Endothelial cell of umbilical vein (primary cell): ENCODE results near the gene BTBD8. TPM values are rescaled to one million over a fixed set of nuclear protein-coding genes. Genes with fewer than 3 reads are reported as not detected.

ENCODE experiments used
- BruUV-seq: library from RNA; stranded (reverse); fragments of 400-500 nt; replicated peaks from 2 replicates; lab custom pipeline; 2021; lab: Mats Ljungman, UMichigan
- CTCF ChIA-PET: fragments of 300-600, 350-600 bp; sonication (Branson Sonifier 250); formaldehyde crosslinking; loops from one replicate; lab custom pipeline; 2021; ENCODE audit warnings: antibody characterized with exemption, inconsistent platforms; lab: Charles Lee
- POLR2A ChIA-PET: fragments of 300-600, 350-600 bp; sonication (Branson Sonifier 250); formaldehyde crosslinking; loops from one replicate; lab custom pipeline; 2021; ENCODE audit warnings: antibody characterized with exemption, inconsistent platforms; lab: Charles Lee
- DNase-seq: peaks from one replicate; pipeline ENCODE4 v3.0.0-alpha.2; 2011; ENCODE audit warnings: low read depth, low spot score
- FAIRE-seq: peaks from 2 replicates; lab custom pipeline; 2011; peaks lifted over from hg19 to GRCh38; lab: Jason Lieb, UNC
- H2AFZ ChIP-seq: 2 replicates; pipeline ENCODE4 v1.6.0; 2012; ENCODE audit warnings: low read depth, low read length, control low read depth, inconsistent platforms
- H3K27ac ChIP-seq: 2 replicates; pipeline ENCODE4 v1.5.1; 2011; ENCODE audit warnings: low read depth, mild to moderate bottlenecking, control low read depth, low read length, moderate library complexity; ENCODE audit not compliant: insufficient read depth
- H3K27me3 ChIP-seq, 2 experiments: 2 replicates each; pipeline versions ENCODE4 v1.6.0 to v1.6.1; 2011; ENCODE audit warnings: low read length in 2 of 2, mixed read lengths in 1 of 2; ENCODE audit not compliant: control insufficient read depth in 2 of 2, insufficient read depth in 2 of 2
- H3K36me3 ChIP-seq, 2 experiments: 2 replicates in 1 of 2; 3 replicates in 1 of 2; pipeline ENCODE4 v1.5.1; 2011; ENCODE audit warnings: low read length in 2 of 2, mild to moderate bottlenecking in 1 of 2, moderate library complexity in 1 of 2; ENCODE audit not compliant: control insufficient read depth in 2 of 2, insufficient read depth in 2 of 2; ENCODE audit errors: extremely low read depth in 1 of 2
- H3K4me1 ChIP-seq: 3 replicates; pipeline ENCODE4 v1.5.1; 2011; ENCODE audit warnings: mild to moderate bottlenecking, low read length; ENCODE audit not compliant: control insufficient read depth, insufficient read depth; ENCODE audit errors: extremely low read depth
- H3K4me2 ChIP-seq: 2 replicates; pipeline ENCODE4 v1.6.1; 2011; ENCODE audit warnings: low read length, control low read depth, mixed read lengths; ENCODE audit not compliant: insufficient read depth
- H3K4me3 ChIP-seq, 3 experiments: fragments of 200-600 bp in 1 of 3; sonication (generic), shearing (Covaris generic) in 1 of 3; replicated peaks in 1 of 3; 2 replicates each; pipeline ENCODE4 v1.5.1; 2011 to 2016; ENCODE audit warnings: control low read depth in 3 of 3, low read length in 3 of 3, mild to moderate bottlenecking in 2 of 3, inconsistent platforms in 1 of 3, low read depth in 1 of 3, moderate library complexity in 1 of 3; ENCODE audit not compliant: insufficient read depth in 1 of 3
- H3K79me2 ChIP-seq: 2 replicates; pipeline ENCODE4 v1.6.0; 2012; ENCODE audit warnings: low read length, inconsistent platforms; ENCODE audit not compliant: control insufficient read depth, insufficient read depth
- H3K9ac ChIP-seq: replicated peaks from 2 replicates; pipeline ENCODE3; 2011; ENCODE audit warnings: low read length, control low read depth; ENCODE audit not compliant: insufficient read depth; ENCODE audit errors: extremely low read depth
- H3K9me1 ChIP-seq: replicated peaks from 3 replicates; pipeline ENCODE4 v1.6.0; 2011; ENCODE audit warnings: mild to moderate bottlenecking, low read length; ENCODE audit not compliant: control insufficient read depth, insufficient read depth; ENCODE audit errors: extremely low read depth
- H3K9me3 ChIP-seq: replicated peaks from 2 replicates; pipeline ENCODE4 v1.5.1; 2012; ENCODE audit warnings: low read length, inconsistent platforms; ENCODE audit not compliant: control insufficient read depth, insufficient read depth
- H4K20me1 ChIP-seq: replicated peaks from 2 replicates; pipeline ENCODE3; 2011; ENCODE audit warnings: mild to moderate bottlenecking, low read length; ENCODE audit not compliant: control insufficient read depth, insufficient read depth; ENCODE audit errors: extremely low read depth
- EZH2 ChIP-seq: IDR thresholded peaks from 2 replicates; pipeline ENCODE4 v1.6.1; 2012; ENCODE audit warnings: borderline replicate concordance, low read depth, mild to moderate bottlenecking, moderate library complexity, low read length, inconsistent platforms; ENCODE audit not compliant: severe bottlenecking
- FOS ChIP-seq: IDR thresholded peaks from 2 replicates; pipeline ENCODE4 v1.6.1; 2011; ENCODE audit warnings: mild to moderate bottlenecking, low read length, moderate library complexity, borderline replicate concordance; ENCODE audit not compliant: insufficient read depth
- GATA2 ChIP-seq: IDR thresholded peaks from 2 replicates; pipeline ENCODE4 v1.7.0; 2011; ENCODE audit warnings: low read depth, mild to moderate bottlenecking, moderate library complexity, mixed read lengths, low read length; ENCODE audit not compliant: insufficient read length, insufficient read depth
- JUN ChIP-seq: IDR thresholded peaks from 2 replicates; pipeline ENCODE4 v1.6.1; 2011; ENCODE audit warnings: borderline replicate concordance, low read depth; ENCODE audit not compliant: insufficient read length, insufficient read depth
- MYC ChIP-seq: IDR thresholded peaks from one replicate; pipeline ENCODE4 v1.6.1; 2011; ENCODE audit warnings: mild to moderate bottlenecking, low read depth, low read length
- POLR2A ChIP-seq: IDR thresholded peaks from 2 replicates; pipeline ENCODE4 v1.6.1; 2012; ENCODE audit warnings: low read depth, mild to moderate bottlenecking, control low read depth, low read length
- POLR2AphosphoS5 ChIP-seq: IDR thresholded peaks from 2 replicates; pipeline ENCODE4 v1.6.1; 2012; ENCODE audit warnings: low read depth, mild to moderate bottlenecking, control low read depth, low read length, moderate library complexity; ENCODE audit not compliant: insufficient read depth
- dilution Hi-C: fragments of 300-500 bp; cut with MboI; formaldehyde crosslinking; loops from one replicate; pipeline ENCODE4 v1.15.0; 2019; ENCODE audit warnings: low sequenced_read_pairs; ENCODE audit not compliant: extremely low pct_ligation_motif_present
- intact Hi-C: fragments of 100-400 bp; cut with micrococcal nuclease; formaldehyde crosslinking; loops from one replicate; pipeline ENCODE4 v1.10.0; 2022
- polyA plus RNA-seq, 4 experiments: library from polyadenylated mRNA; depleted of rRNA in 3 of 4; stranded (reverse) in 3 of 4; unstranded in 1 of 4; fragments of >200 nt; gene quantifications; 2 replicates each; pipeline versions ENCODE4 v1.2.1 to v1.2.3, GENCODE V29; 2011 to 2012; ENCODE audit warnings: missing spikeins in 1 of 4
- total RNA-seq: library from RNA; stranded (reverse); gene quantifications from 2 replicates; pipeline ENCODE4 v1.2.3, GENCODE V29; 2021
- TF ChIP-seq, protein P1 (sequence below): IDR thresholded peaks from 2 replicates; pipeline ENCODE4 v1.6.1; 2011; ENCODE audit not compliant: insufficient read depth, insufficient read length
- TF ChIP-seq, protein P2 (sequence below), 2 donors: IDR thresholded peaks; 1 replicate in 1 of 2; 2 replicates in 1 of 2; pipeline ENCODE4 v1.5.1; 2011; ENCODE audit warnings: low read length in 2 of 2, mild to moderate bottlenecking in 2 of 2, moderate library complexity in 2 of 2, control low read depth in 1 of 2, inconsistent platforms in 1 of 2, low read depth in 1 of 2; ENCODE audit not compliant: insufficient read depth in 1 of 2; ENCODE audit errors: extremely low read depth in 1 of 2

The BTBD8 gene
- total and polyA plus RNA-seq, 2 donors (not counting 3 experiments of a cell fraction or from before 2014, with no cell fraction given), result 0.36 to 1.7 TPM

DNA sequence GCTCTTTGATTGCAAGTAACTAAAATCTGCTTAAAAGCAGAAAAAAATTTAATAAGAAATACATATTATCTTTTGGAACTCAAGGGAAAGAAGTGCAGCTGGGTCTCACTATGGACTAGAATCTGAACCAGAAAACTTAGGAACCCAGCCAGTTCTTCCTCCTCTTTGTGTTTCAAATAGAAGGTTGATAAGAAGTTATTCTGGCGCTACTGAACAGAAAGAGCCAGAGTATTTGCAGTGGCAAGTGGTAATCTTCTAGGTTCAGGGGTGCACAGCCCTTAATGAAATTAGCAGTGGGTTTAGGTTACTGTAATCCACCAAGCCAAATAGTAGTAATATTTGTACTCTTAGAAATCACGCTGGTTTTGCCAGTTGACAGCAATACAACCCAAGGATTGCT lies 28.5 kb downstream of the BTBD8 start:
- no peak for FAIRE-seq

More for the DNA sequence above, 28.5 kb downstream of the BTBD8 start:
- TF ChIP-seq POLR2A, result no peak
- TF ChIP-seq EZH2, result no peak
- TF ChIP-seq, protein P1, sequence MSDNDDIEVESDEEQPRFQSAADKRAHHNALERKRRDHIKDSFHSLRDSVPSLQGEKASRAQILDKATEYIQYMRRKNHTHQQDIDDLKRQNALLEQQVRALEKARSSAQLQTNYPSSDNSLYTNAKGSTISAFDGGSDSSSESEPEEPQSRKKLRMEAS, result no peak
- TF ChIP-seq, protein P2, sequence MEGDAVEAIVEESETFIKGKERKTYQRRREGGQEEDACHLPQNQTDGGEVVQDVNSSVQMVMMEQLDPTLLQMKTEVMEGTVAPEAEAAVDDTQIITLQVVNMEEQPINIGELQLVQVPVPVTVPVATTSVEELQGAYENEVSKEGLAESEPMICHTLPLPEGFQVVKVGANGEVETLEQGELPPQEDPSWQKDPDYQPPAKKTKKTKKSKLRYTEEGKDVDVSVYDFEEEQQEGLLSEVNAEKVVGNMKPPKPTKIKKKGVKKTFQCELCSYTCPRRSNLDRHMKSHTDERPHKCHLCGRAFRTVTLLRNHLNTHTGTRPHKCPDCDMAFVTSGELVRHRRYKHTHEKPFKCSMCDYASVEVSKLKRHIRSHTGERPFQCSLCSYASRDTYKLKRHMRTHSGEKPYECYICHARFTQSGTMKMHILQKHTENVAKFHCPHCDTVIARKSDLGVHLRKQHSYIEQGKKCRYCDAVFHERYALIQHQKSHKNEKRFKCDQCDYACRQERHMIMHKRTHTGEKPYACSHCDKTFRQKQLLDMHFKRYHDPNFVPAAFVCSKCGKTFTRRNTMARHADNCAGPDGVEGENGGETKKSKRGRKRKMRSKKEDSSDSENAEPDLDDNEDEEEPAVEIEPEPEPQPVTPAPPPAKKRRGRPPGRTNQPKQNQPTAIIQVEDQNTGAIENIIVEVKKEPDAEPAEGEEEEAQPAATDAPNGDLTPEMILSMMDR (IDR thresholded peaks at IDR 0.05; ENCODE audit: extremely low read depth in 1 of 2, insufficient read depth in 1 of 2, low read depth in 1 of 2, low read length in 2 of 2), result no peak
- TF ChIP-seq JUN, result no peak
- no peak for TF ChIP-seq MYC
- no peak for TF ChIP-seq FOS
- no peak for TF ChIP-seq GATA2
- no peak for TF ChIP-seq POLR2AphosphoS5
- Histone ChIP-seq H3K9ac (no peak overlapping the region), H3K9me1 (no peaks in the 10 kb centered on the region), H3K4me1 (no peaks in the 10 kb centered on the region), H3K79me2 (no peaks in the 10 kb centered on the region), H4K20me1 (no peaks in the 10 kb centered on the region), H3K27me3 (no peaks in the 10 kb centered on the region), H3K36me3 (no peaks in the 10 kb centered on the region), H3K27ac (no peak overlapping the region), H3K4me2 (no peak overlapping the region), H3K9me3 (no peaks in the 10 kb centered on the region), H3K4me3 (no peak overlapping the region), H2AFZ (no peak overlapping the region)
- dilution Hi-C loops, result no loop called here
- intact Hi-C loops, result no loop called here
- no peak for DNase-seq
- ChIA-PET CTCF (no interaction called here), POLR2A (no interaction called here)
- no TSS peak for BruUV-seq
